Osteocyte (in vitro differentiated cells): ENCODE results near the gene PTPRJ. TPM values are rescaled to one million over a fixed set of nuclear protein-coding genes. Genes with fewer than 3 reads are reported as not detected.

Experiments used
- DNase-seq: peaks from one replicate; pipeline ENCODE4 v3.0.0; 2021; ENCODE audit warnings: mixed read lengths; ENCODE audit not compliant: unreplicated experiment; ENCODE audit errors: extremely low spot score
- H3K27ac Mint-ChIP-seq: one replicate; pipeline ENCODE4 v1.8.0; 2021; ENCODE audit warnings: mild to moderate bottlenecking, mixed read lengths; ENCODE audit not compliant: unreplicated experiment
- H3K27me3 Mint-ChIP-seq: one replicate; pipeline ENCODE4 v1.8.0; 2021; ENCODE audit warnings: mixed read lengths; ENCODE audit not compliant: unreplicated experiment
- H3K36me3 Mint-ChIP-seq: one replicate; pipeline ENCODE4 v1.8.0; 2021; ENCODE audit warnings: mixed read lengths; ENCODE audit not compliant: unreplicated experiment
- H3K4me1 Mint-ChIP-seq: one replicate; pipeline ENCODE4 v1.8.0; 2021; ENCODE audit warnings: mixed read lengths; ENCODE audit not compliant: unreplicated experiment
- H3K4me3 Mint-ChIP-seq: one replicate; pipeline ENCODE4 v1.8.0; 2021; ENCODE audit warnings: mild to moderate bottlenecking, moderate library complexity, mixed read lengths; ENCODE audit not compliant: unreplicated experiment
- H3K9me3 Mint-ChIP-seq: one replicate; pipeline ENCODE4 v1.8.0; 2021; ENCODE audit warnings: mixed read lengths; ENCODE audit not compliant: unreplicated experiment
- total RNA-seq: library from RNA; stranded (reverse); gene quantifications from 2 replicates; pipeline ENCODE4 v1.2.1, GENCODE V29; 2021
- TF ChIP-seq, protein P1 (sequence below): fragments of 200-600 bp; sonication (generic); IDR thresholded peaks from 2 replicates; pipeline ENCODE4 v1.5.0; 2021; ENCODE audit warnings: antibody characterized with exemption, mild to moderate bottlenecking, moderate library complexity

The PTPRJ gene
- total RNA-seq, 1 donor from 2014 or later = 16.6 TPM

DNA sequence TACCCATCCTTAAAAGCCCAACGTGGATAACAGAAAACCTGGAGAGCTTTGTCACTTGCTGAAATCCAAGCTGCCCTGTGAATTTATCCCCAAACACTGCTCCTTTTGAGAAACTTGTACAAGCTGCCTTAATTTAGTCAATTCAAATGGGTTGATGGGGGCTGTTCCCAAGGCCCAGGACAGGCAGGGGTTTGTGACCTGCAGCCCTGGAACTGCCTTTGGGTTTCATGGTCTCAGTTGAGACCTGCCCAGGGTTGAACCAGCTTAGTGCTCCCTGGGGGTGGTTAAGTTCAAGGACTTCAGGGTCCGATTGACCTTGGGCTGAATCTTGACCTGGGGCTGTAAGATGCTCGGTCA lies 124.2 kb downstream of the PTPRJ start:
- TF ChIP-seq, protein P1, sequence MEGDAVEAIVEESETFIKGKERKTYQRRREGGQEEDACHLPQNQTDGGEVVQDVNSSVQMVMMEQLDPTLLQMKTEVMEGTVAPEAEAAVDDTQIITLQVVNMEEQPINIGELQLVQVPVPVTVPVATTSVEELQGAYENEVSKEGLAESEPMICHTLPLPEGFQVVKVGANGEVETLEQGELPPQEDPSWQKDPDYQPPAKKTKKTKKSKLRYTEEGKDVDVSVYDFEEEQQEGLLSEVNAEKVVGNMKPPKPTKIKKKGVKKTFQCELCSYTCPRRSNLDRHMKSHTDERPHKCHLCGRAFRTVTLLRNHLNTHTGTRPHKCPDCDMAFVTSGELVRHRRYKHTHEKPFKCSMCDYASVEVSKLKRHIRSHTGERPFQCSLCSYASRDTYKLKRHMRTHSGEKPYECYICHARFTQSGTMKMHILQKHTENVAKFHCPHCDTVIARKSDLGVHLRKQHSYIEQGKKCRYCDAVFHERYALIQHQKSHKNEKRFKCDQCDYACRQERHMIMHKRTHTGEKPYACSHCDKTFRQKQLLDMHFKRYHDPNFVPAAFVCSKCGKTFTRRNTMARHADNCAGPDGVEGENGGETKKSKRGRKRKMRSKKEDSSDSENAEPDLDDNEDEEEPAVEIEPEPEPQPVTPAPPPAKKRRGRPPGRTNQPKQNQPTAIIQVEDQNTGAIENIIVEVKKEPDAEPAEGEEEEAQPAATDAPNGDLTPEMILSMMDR = no peak
- no peak for DNase-seq
- no peak overlapping the region for H3K27ac Mint-ChIP-seq
- H3K4me1 Mint-ChIP-seq = peaks cover 23% of the 10 kb centered on the region
- no peaks in the 10 kb centered on the region for H3K9me3 Mint-ChIP-seq
- no peaks in the 10 kb centered on the region for H3K27me3 Mint-ChIP-seq
- no peaks in the 10 kb centered on the region for H3K36me3 Mint-ChIP-seq
- no peak overlapping the region for H3K4me3 Mint-ChIP-seq

DNA sequence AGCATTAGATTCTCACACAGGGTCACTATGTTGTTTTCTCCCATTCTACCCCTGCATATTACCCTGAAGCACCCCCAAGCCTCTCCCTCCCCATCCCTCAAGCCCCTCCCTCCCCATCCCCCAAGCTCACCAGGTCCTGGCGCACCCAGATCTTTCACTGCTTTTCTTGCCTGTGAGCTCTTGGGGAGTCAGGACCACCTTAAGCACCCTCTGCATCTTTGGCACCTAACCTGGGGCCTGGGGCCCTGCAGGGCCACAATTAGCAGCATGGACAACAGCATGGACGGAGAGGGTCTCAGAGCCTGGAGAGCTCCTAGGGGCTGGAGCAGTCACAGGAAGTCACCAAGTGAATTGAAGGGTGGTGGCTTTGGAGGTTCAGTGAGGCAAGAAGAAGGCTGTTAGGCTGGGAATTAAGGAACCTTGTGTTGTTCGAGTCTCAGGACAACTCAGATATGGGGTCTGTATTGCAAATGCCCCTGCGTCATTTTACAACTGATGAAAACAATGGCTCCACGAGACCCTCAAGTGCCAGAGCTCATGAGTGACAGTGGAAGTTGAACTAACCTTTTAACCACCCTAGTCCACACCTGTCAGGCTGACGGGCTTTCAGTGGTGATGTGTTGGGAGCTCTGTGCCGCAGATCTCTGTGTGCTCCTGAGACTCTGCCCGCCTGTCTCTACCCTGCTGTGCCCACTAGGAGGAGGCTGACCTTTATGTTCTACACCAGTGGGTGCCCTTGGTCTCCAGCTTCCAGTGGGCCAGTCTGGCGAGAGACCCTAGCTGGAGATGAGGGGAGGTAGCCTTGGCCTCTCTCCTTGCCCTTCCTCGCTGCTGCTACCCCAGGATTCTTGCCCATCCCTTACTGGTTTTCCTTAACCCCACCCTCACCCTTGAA lies 125.0 kb downstream of the PTPRJ start:
- peak; percentile 8 for DNase-seq
- H3K4me3 Mint-ChIP-seq = no peak overlapping the region
- no peaks in the 10 kb centered on the region for H3K9me3 Mint-ChIP-seq
- H3K36me3 Mint-ChIP-seq = no peaks in the 10 kb centered on the region
- peaks cover 27% of the 10 kb centered on the region for H3K4me1 Mint-ChIP-seq
- no peak overlapping the region for H3K27ac Mint-ChIP-seq
- no peaks in the 10 kb centered on the region for H3K27me3 Mint-ChIP-seq
- TF ChIP-seq, protein P1 = no peak

DNA sequence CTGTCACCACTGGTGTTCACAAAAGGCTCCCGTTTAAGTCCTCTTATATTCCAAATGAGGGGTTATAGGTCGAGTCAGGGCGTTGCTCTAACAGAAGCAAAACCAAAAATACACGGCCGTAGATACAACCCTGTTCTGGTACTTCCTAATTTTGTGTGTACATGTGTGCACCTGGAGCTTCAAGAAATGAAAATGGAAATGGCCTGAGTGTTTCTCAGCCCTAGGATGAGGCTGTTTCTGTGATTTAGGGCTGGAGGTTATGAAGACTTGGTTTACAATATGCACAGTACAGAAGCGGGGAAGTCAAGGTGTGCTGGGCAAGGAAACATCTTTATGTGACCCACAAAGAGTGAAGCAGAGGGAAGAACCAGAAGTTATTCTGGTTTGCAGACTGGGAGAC lies 125.8 kb downstream of the PTPRJ start:
- H3K4me3 Mint-ChIP-seq = no peak overlapping the region
- no peaks in the 10 kb centered on the region for H3K36me3 Mint-ChIP-seq
- H3K4me1 Mint-ChIP-seq = peaks cover 27% of the 10 kb centered on the region
- no peak overlapping the region for H3K27ac Mint-ChIP-seq
- DNase-seq = peak; percentile 5
- no peaks in the 10 kb centered on the region for H3K27me3 Mint-ChIP-seq
- TF ChIP-seq, protein P1 = no peak
- no peaks in the 10 kb centered on the region for H3K9me3 Mint-ChIP-seq

DNA sequence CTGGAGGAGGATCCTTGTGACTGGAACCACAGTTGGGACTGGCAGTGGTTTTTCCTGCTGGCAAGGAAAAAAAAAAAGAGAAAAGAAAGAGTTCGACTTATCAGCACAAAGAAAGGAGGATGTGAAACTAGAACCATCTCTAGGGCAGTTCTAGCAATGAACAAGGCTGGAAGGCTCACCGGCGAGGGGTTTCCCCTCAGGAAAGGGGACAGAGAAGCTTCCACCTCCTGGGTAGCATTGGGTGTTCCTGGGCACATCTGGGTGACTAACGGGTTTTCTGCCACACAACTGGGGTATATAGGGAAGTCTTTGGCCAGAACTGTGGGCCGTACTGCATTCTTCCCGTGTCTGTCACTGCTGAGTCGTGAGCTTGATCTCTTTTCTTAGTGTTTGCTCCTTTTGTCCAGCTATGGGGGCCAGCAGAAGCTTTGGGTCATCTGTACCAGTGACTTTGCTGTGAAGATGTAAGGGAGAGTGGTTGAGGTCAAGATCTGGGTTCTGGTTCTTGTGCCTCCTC lies 126.9 kb downstream of the PTPRJ start:
- Mint-ChIP-seq H3K36me3 (no peaks in the 10 kb centered on the region), H3K9me3 (no peaks in the 10 kb centered on the region), H3K4me1 (peaks cover 25% of the 10 kb centered on the region), H3K27me3 (no peaks in the 10 kb centered on the region), H3K4me3 (no peak overlapping the region), H3K27ac (peak overlapping the region; percentile 42)
- TF ChIP-seq, protein P1 = no peak
- DNase-seq = peak; percentile 64

DNA sequence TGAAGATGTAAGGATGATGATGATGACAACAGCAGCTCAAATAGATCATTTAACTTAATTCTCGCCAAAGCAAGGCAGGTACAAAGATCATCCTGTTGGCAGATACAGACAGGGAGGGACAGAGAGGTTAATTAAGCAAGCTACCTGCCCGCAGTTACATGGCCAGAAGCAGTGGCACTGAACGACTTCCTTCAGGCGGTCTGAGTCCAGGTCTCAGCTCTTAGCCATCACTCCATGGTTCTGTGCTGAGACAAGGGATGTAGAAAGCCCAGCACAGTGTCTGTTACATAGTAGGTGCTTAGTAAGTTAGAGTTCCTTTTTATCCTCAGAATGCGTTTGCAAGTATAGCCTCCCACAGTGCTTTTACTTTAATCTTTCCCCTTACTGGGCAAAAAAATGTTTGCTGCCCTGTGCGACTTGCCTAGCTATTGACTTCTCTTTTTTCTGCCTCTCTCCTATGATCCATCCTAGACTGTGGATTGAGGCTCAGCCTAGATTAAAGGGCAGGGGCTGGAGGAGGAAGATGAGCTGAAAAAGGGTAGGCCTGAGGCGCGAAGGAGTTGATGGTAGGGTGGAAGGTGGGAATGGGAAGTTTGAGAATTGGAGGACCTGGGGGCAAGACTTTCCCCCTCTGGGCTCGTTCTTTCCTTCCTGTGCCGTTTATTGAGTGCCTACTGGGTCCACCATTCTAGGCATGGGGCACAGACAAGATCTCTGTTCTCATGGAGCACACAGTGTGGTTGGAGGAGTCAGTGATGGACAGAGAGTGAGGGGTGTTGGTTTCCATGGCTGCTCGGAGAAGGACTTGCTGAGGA lies 128.1 kb downstream of the PTPRJ start:
- Mint-ChIP-seq H3K4me3 (no peak overlapping the region), H3K4me1 (peaks cover 25% of the 10 kb centered on the region), H3K9me3 (no peaks in the 10 kb centered on the region), H3K27ac (no peak overlapping the region), H3K27me3 (no peaks in the 10 kb centered on the region), H3K36me3 (no peaks in the 10 kb centered on the region)
- DNase-seq = peak; percentile 30
- TF ChIP-seq, protein P1 = no peak
